Measurements from ENCODE around the gene CCM2.

- TF ChIP-seq POLR2AphosphoS5 (IDR thresholded peaks at IDR 0.05; ENCODE audit: low read depth, low read length) (no peak), TAF1 (IDR thresholded peaks at IDR 0.05; ENCODE audit: borderline replicate concordance, insufficient read depth, low read length) (no peak)
Observed at GRCh38 chr7:45071528-45071927, 71.5 kb downstream of the CCM2 start.

All from PFSK-1 (cell line).